CD4-positive, alpha-beta T cell treated with Interleukin-17A for 1 hour (primary cell): ENCODE measurements around the gene ANAPC10.
"Not testable (repeated sequence)": the region's sequence is repeated elsewhere in the genome, so short reads cannot be mapped to it uniquely, and the experiment has no call there.

Experiments used
- DNase-seq: peaks from one replicate; pipeline ENCODE4 v3.0.0-alpha.2; 2020

The ANAPC10 gene

DNA sequence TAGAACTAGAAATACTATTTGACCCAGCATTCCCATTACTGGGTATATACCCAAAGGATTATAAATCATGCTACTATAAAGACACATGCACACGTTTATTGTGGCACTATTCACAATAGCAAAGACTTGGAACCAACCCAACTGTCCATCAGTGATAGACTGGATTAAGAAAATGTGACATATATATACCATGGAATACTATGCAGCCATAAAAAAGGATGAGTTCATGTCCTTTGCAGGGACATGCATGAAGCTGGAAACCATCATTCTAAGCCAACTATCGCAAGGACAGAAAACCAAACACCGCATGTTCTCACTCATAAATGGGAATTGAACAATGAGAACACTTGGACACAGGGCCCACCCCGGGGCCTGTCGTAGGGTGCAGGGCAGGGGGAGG lies 97.3 kb downstream of the ANAPC10 start:
- not testable (repeated sequence) for DNase-seq

DNA sequence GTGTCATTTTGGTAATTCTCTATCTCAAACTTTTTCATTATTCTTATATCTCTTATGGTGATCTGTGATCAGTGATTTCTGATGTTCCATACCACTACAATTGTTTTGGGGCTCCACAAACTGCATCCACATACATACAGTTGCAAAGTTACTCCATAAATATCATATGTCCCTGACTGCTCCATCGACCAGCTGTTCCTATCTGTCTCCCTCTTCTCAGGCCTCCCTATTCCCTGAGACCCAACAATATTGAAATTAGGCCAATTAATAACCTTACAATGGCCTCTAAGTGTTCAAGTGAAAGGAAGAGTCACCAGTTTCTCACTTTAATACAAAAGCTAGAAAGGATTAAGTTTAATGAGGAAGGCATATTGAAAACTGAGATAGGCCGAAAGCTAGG lies 108.7 kb downstream of the ANAPC10 start:
- no peak for DNase-seq

DNA sequence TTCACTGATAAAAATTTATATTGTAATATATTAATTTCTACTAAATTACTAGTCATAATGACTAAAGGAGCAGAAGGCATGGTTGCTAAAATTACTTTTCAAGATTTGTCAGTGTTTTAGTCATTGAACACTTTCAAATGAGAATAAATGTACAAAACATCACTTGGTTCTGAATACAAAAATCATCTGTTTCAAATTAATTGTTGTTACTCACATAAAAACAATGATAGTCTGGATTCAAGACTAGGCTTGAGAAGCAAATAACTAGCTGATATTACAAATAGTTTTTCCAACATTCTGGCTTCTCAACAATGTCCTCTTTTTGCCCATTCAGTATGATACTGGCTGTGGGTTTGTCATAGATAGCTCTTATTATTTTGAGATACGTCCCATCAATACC lies 112.5 kb downstream of the ANAPC10 start:
- no peak for DNase-seq

DNA sequence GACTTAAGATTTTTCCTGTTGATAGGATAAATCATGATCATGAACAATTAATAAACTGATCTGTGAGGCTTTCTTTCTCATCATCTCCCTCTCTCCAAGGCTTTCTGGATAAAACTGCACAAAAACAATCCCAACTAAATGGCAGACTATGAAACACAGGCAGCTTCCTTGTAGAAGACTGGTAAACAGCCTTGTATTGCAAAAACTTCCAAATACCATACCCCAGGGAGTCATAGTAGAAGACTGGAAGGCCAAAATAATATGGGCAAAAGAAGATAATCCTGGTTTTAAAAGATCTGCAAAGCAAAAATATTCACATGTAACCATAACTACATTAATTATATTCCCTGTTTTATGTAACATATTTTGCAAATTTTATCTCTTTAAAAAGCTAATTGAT lies 113.0 kb downstream of the ANAPC10 start:
- DNase-seq: no peak

DNA sequence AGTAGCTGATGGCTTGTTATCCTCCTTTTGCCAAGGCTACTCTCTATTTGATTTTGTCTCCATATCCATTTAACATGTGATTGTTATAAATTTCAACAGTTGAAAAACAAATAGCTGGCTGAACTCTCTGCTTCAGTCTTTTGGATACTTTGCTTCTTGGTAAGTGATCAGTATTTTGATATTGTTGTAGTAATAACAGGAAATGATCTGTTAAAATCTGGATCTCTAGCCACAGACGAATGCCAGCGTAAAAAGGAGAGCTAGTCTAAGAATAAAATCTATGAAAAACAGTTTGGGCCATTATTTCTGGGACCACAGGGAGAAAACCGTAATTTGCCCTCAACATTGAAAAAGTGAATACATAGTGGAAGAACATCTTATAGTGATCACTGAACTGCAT lies 113.8 kb downstream of the ANAPC10 start:
- DNase-seq: no peak

DNA sequence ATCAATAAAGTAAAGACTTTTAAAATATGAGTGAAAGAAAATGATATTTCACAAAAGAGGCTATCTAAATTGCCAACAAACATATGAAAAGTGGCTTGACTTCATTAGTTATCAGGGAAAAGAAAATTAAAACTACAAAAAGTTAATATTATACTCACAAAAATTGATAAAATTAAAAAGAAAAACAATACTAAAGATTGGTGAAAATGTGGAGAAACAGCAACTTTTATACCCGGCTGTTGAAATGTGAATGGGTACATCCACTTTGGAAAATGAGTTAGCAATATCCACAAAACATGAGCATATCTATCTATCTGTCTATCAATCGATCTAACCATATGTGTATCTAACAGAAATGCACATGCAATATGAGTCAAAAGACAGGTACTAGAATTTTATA lies 122.3 kb downstream of the ANAPC10 start:
- DNase-seq: no peak

DNA sequence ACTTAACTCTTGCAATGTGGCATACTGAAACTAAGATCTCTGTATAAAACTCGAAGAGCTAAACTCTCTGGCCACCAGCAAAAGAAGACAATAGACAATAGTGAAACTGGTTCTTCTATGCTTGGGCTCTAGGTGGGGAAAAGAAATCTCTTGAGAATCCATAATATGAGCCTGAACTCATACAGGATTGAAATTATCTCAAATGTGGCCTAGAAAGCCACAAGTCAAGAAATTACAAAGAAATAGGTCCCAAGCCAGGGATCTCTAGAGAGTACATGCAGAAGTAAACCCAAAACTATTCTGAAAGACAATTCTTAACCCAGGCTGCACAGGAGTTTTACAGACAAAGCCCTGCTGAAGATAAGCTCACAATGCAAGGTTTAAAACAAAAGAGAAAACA lies 127.4 kb downstream of the ANAPC10 start:
- DNase-seq: no peak

DNA sequence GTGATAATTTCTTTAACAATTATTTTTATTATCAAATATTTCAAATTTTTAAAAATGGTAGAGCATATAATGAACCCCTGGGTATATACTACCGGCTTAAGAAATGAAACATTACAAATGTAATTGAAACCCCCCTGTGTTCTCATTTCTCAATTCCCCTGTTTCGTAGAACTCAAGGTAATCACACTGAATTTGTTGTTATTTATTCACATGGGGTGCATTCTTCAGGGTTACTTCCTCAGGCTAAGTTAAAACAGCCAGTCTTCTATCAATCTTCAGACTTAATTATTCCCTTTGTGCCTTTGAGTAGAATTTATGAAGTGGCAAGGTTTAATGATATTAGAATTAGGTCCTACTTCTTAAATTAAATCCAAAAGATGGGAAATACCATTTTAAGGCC lies 128.2 kb downstream of the ANAPC10 start:
- no peak for DNase-seq

DNA sequence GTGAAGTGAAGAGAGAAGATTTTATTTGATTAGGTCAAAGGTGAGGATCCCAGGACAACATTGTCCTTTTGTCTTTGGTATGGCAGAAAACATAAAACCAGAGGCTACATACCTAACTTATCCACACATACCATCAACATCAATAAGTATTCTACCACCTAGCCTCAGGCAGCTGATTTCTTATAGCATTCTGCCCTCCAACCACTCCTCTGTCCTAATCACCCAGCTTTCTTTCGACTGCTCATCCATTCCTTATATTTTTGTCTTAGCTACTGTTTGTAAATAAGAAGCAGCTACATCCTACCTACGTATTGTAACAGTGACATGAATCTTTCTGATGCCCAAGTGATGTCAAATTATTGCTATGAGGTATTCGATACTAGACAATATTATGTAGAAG lies 129.4 kb downstream of the ANAPC10 start:
- no peak for DNase-seq

DNA sequence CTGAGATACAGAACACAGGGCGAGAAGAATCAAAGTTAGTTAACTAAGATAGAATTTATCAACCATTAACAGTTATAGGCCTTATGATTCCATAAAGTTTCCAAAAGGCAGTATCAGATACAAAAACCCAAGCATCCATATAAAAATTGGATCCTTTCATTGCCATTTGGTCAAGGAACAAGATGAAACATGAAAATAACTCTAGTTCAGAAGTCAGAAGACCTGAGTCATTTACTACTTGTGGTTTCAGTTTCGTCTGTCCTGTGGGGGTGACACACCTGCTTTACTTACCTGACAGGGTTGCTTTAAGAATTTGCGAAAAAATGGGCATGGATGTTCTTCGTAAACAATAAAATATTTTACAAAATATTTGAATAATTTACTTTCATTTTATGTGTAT lies 130.8 kb downstream of the ANAPC10 start:
- DNase-seq: no peak

DNA sequence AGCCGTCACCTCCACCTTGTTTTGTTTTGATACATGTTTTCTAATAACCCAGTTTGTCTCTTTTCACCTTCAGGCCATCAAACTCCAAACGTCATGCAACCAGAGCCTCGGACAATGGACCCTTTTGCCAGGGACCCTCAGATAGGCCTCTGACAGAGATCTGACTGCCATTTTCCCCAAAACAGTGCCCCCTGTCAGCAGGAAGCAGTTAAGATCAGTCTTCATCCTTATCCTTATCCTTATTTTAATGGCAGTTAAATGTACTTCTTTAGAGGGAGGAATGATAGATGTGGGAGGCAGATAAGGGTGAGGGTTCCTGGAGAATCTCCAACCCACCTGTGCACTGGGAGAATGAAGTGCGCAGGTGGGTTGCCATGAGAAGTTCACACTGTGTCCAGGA lies 135.7 kb downstream of the ANAPC10 start:
- no peak for DNase-seq

DNA sequence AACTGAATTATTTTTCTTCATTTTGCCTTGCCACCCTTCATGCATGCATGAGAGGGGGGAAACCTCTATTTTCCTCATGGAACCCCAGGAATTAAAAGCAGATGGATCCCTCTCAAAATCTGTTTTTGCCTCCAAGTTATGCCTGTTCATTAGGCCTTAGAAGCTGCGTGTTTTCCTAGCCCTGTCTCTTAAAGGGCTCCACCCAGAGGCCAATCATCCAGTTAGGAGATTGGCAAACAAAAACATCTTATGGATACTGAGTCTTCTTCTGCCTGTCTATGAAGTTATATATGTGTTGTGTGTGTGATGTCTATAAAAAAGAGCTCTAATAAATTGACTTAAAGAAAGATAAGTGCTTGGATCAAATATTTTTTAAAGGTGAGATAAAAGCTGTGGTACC lies 142.9 kb downstream of the ANAPC10 start:
- no peak for DNase-seq

DNA sequence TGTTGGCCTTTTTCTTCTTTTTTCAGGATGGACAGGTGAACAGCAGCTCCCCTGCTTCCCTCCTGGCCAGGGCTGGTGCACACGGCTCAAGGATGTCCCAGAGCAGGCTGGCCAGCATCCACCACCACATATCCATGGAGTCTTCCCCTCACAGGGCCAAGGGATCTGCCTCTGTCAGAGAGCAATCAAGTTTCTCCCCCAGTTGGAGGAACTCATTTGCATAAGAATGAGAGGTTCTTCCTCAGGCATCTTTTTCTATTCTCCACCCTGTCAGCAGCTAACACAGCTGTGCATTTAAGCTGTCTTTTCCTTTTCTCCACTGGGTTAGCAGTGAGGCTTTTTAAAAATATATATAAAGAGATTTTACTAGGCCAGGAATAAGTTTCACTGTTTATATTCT lies 143.8 kb downstream of the ANAPC10 start:
- DNase-seq: no peak

DNA sequence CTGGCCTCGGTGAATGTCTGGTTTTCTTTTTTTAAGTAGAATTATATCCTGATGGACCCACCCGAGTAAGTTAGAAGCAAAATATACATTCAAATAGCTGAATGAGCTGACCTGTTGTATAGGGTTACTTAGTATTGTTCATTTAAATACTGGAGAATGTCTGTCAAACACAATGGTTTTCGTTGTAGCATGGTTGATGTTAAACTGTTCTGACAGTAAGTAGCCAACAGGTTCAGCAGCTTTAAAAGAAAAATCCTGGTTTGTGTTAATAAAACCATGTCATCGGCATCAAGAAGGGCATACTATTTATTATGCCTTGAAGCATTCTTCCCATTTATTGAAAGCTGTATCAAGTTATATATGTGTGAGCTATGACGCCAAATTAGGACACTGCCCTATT lies 149.6 kb downstream of the ANAPC10 start:
- DNase-seq: no peak

DNA sequence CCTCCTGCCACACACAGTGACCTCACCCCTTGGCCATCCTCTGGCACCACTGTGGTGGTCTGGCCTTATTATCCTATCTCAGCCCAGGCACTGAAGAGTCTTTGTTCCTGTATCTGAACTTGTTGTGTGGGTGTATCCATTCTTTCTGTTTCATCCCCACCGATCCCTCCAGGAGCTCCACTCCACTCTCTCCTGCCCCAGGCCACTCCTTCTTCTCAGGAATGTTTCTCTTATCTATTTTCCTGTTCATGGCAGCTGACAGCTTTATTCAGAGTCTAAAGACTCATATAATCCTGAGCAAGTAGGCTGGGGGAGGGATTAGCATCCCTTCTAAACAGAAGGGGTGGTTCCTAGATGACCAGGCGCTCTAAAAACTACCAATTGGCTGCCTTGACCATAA lies 150.0 kb downstream of the ANAPC10 start:
- no peak for DNase-seq
